ENCODE measurements around the gene CLIP2.
"Not testable (repeated sequence)": the region's sequence is repeated elsewhere in the genome, so short reads cannot be mapped to it uniquely, and the experiment has no call there.

The CLIP2 gene

GRCh38 chr7:74387606-74388005 is 98.4 kb downstream of the CLIP2 start:
- H3K27ac ChIP-seq (ENCODE audit: poor library complexity, severe bottlenecking) = no peak overlapping the region
- no peaks in the 10 kb centered on the region for H3K4me1 ChIP-seq (ENCODE audit: insufficient read depth, poor library complexity, severe bottlenecking)
- H3K27me3 ChIP-seq (ENCODE audit: insufficient read depth, poor library complexity, severe bottlenecking) = no peaks in the 10 kb centered on the region
- ATAC-seq (ENCODE audit: low read depth) = no peak
- peaks cover 7% of the 10 kb centered on the region; the same call in 1 of the 2 replicates for H3K36me3 ChIP-seq (ENCODE audit: low read depth)
- no peaks in the 10 kb centered on the region for H3K9me3 ChIP-seq (ENCODE audit: severe bottlenecking)
- no peak overlapping the region for H3K4me3 ChIP-seq (ENCODE audit: severe bottlenecking)
- TF ChIP-seq CTCF (IDR thresholded peaks at IDR 0.05; ENCODE audit: poor library complexity, severe bottlenecking) = no peak
- no peak for DNase-seq (ENCODE audit: low spot score)

- Histone ChIP-seq H3K27ac (ENCODE audit: poor library complexity, severe bottlenecking) (no peak overlapping the region), H3K9me3 (ENCODE audit: severe bottlenecking) (no peaks in the 10 kb centered on the region), H3K27me3 (ENCODE audit: insufficient read depth, poor library complexity, severe bottlenecking) (no peaks in the 10 kb centered on the region), H3K4me3 (ENCODE audit: severe bottlenecking) (no peak overlapping the region), H3K36me3 (ENCODE audit: low read depth) (peaks cover 7% of the 10 kb centered on the region; the same call in 1 of the 2 replicates), H3K4me1 (ENCODE audit: insufficient read depth, poor library complexity, severe bottlenecking) (no peaks in the 10 kb centered on the region)
- no peak for TF ChIP-seq CTCF (IDR thresholded peaks at IDR 0.05; ENCODE audit: poor library complexity, severe bottlenecking)
- DNase-seq (ENCODE audit: low spot score) = no peak
- ATAC-seq (ENCODE audit: low read depth) = no peak
Measured at GRCh38 chr7:74388880-74389415, 99.7 kb downstream of the CLIP2 start.

GRCh38 chr7:74393722-74394121 is 104.5 kb downstream of the CLIP2 start:
- not testable (repeated sequence) for H3K27ac ChIP-seq (ENCODE audit: poor library complexity, severe bottlenecking); H3K4me3 ChIP-seq (ENCODE audit: severe bottlenecking); H3K36me3 ChIP-seq (ENCODE audit: low read depth); H3K9me3 ChIP-seq (ENCODE audit: severe bottlenecking); H3K4me1 ChIP-seq (ENCODE audit: insufficient read depth, poor library complexity, severe bottlenecking); H3K27me3 ChIP-seq (ENCODE audit: insufficient read depth, poor library complexity, severe bottlenecking); DNase-seq (ENCODE audit: low spot score)
- TF ChIP-seq CTCF (IDR thresholded peaks at IDR 0.05; ENCODE audit: poor library complexity, severe bottlenecking) = peak; percentile 64
- ATAC-seq (ENCODE audit: low read depth) = peak; percentile 81

GRCh38 chr7:74394601-74395000 is 105.4 kb downstream of the CLIP2 start:
- H3K9me3 ChIP-seq (ENCODE audit: severe bottlenecking); H3K36me3 ChIP-seq (ENCODE audit: low read depth); H3K4me3 ChIP-seq (ENCODE audit: severe bottlenecking); H3K27ac ChIP-seq (ENCODE audit: poor library complexity, severe bottlenecking); DNase-seq (ENCODE audit: low spot score); H3K27me3 ChIP-seq (ENCODE audit: insufficient read depth, poor library complexity, severe bottlenecking); H3K4me1 ChIP-seq (ENCODE audit: insufficient read depth, poor library complexity, severe bottlenecking): not testable (repeated sequence)
- ATAC-seq (ENCODE audit: low read depth) = peak; percentile 59
- TF ChIP-seq CTCF (IDR thresholded peaks at IDR 0.05; ENCODE audit: poor library complexity, severe bottlenecking) = peak; percentile 1

- Histone ChIP-seq H3K4me1 (ENCODE audit: insufficient read depth, poor library complexity, severe bottlenecking) (no peaks in the 10 kb centered on the region), H3K4me3 (ENCODE audit: severe bottlenecking) (no peak overlapping the region), H3K36me3 (ENCODE audit: low read depth) (no peaks in the 10 kb centered on the region), H3K27me3 (ENCODE audit: insufficient read depth, poor library complexity, severe bottlenecking) (no peaks in the 10 kb centered on the region), H3K27ac (ENCODE audit: poor library complexity, severe bottlenecking) (no peak overlapping the region), H3K9me3 (ENCODE audit: severe bottlenecking) (no peaks in the 10 kb centered on the region)
- no peak for ATAC-seq (ENCODE audit: low read depth)
- no peak for TF ChIP-seq CTCF (IDR thresholded peaks at IDR 0.05; ENCODE audit: poor library complexity, severe bottlenecking)
- DNase-seq (ENCODE audit: low spot score) = no peak
Measured at GRCh38 chr7:74395745-74396311, 106.6 kb downstream of the CLIP2 start.

Data from RWPE2 (cell line).